HT1080 (cell line): Measurements from ENCODE around the gene CCDC15. TPM values are rescaled to one million over a fixed set of nuclear protein-coding genes. Genes with fewer than 3 reads are reported as not detected.

Experiments
- DNase-seq: peaks from one replicate; pipeline ENCODE4 v3.0.0-alpha.2; 2015; ENCODE audit warnings: low read depth
- polyA plus RNA-seq, 2 experiments: library from polyadenylated mRNA; depleted of rRNA; stranded (reverse); fragments of >200 nt; gene quantifications; 2 replicates each; pipeline ENCODE4 v1.2.3, GENCODE V29; 2015
- total RNA-seq: library from RNA; depleted of rRNA; stranded (reverse); fragments of >200 nt; shearing (Covaris generic); gene quantifications from 2 replicates; pipeline ENCODE4 v1.2.3, GENCODE V29; 2014; rRNA removed

Gene CCDC15
- total RNA-seq = 7.4 and 8.1 TPM in 2 replicates
- polyA plus RNA-seq (2015; cell fraction: cytosol; rRNA removed) = 4.2 and 4.6 TPM in 2 replicates
- polyA plus RNA-seq (2015; cell fraction: nucleus; rRNA removed) = 10.7 and 11.5 TPM in 2 replicates

- peak; percentile 99 for DNase-seq
Measured at GRCh38 chr11:124953753-124954589, at the start of gene CCDC15. TSS of gene CCDC15 (plus strand) at chr11:124954202. CDS start at chr11:124954733, 531 bp downstream.

- DNase-seq = peak; percentile 84
Measured at GRCh38 chr11:124915541-124916369, 38.2 kb upstream of the CCDC15 start.

DNA sequence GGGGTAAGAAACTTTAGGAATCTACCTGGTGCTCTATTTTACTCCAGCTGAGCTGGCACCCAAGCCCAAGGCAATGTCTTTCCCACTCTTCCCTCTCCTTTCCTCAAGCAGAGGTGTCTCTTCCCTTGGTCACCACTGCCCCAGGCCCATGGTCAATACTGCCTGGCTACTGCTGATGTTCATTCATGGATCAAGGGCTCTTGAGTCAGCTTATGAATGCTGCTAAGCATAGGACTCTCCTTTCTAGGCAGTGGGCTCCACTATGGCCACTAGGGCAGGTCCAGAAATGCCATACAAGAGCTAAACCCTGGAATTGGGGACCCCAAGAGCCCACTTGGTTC lies 37.7 kb upstream of the CCDC15 start:
- DNase-seq = no peak

- no peak for DNase-seq
Measured at GRCh38 chr11:124917115-124917637, 36.8 kb upstream of the CCDC15 start.

GRCh38 chr11:124918950-124919349 lies 35.1 kb upstream of the CCDC15 start, which contains the start of gene HEPN1:
TSS of gene HEPN1 (plus strand) at chr11:124919250.
- no peak for DNase-seq

GRCh38 chr11:124919898-124920297 lies 34.1 kb upstream of the CCDC15 start:
- no peak for DNase-seq

DNA sequence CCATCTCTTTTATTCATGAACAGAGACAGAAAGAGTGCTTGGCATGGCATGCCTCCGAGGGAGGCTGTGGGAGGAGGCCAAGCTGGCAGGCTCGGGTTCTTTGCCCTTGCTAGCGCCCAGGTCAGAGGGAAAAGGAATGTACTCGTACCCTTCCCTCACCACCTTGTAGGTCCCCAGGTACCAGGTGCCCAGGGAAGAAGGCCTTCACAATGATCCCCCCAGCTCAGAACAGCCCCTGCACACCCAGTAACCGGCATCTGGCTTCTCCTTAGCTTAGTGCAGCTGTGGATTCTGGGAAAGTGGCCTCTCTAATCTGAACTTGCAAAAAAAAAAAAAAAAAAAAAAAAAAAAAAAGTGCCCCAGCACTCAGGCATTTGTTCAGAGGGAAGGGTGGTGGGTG lies 33.6 kb upstream of the CCDC15 start:
- DNase-seq = no peak

GRCh38 chr11:124920870-124921609 lies 33.0 kb upstream of the CCDC15 start:
- DNase-seq = no peak

GRCh38 chr11:124922831-124923230 lies 31.2 kb upstream of the CCDC15 start:
- DNase-seq = no peak

GRCh38 chr11:124923296-124923695 lies 30.7 kb upstream of the CCDC15 start:
- no peak for DNase-seq

- DNase-seq = no peak
Measured at GRCh38 chr11:124928942-124929665, 24.9 kb upstream of the CCDC15 start.

GRCh38 chr11:124930799-124931198 lies 23.2 kb upstream of the CCDC15 start:
- no peak for DNase-seq

GRCh38 chr11:124934862-124935547 lies 19.0 kb upstream of the CCDC15 start:
- peak; percentile 74 for DNase-seq

DNA sequence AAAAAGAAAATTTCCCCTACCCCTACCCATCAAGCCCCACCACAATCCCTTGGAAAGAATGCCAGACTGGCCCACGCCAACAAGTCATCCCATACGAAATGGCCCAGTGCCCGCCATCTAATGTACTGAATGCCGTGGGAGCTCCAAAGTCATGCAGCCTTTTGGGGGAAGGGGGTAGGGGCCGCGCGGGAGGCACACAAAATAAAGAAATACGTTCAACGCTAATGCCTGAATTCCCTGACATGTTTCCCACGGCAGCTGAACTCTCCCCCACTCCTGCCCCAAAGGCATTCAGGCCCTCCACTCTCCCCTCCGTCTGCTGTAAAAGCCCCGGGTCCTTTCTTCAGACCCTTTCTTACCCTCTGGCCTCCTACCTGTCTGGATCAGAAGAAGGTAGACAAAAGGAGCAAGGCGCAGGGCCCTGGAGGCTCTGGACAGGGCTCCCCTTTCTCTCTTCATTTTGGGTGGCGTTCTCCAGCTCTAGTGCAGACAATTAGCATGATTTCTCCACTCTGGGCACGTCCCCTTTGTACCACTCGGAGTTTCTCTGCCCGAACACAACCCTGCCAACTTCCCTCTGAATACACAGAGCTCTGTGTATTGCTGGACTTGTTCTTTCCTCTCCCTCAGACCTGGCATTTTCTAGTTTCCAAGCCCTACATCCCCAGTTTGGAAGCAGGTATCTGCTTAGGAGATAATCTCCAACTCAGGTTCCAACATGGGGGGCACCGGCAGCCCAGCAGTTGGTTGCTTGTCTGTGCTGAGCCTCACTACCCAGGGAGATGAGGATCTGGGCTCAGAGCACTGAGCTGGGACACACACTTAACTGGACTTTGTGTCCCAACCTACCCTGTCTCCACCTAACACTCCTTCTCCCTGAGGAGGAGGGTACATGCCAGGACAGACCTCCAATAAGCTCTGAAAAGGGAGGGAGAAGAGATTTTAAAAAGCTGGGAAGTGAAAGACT lies 18.2 kb upstream of the CCDC15 start, which contains the start of gene HEPACAM:
Gene HEPACAM, minus strand, starts transcription at position 500 of the 967 bp plus-strand sequence. Its CDS starts 41 bp downstream, at position 459.
- DNase-seq = no peak

DNA sequence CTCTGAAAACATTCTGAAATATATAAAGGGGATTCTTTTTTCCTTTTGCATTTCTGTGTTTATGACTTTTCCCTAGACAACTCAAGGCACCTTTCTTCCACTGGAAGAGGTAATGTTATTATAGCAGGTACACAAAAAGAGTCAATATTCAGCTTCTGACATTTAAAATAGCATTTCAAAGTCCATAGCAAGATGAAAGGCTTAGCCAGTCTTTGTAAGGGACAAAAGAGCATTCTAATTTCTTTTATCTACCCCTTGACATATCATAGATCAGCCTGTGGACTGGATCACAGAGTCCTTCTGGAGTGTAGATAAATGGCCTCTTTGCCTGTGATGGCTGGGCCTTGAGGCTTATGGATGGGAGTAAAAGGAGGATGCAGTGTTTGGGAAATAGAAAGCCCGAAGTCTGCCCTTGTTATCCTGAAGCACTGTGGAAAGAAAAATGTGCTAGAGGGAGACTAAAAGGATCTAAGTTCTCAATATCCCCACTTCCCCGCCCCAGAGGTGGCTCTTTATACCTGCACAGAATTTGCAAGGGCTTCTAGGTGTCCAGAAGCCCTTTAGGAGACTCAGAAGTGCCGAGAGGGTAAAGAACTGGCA lies 16.6 kb upstream of the CCDC15 start:
- no peak for DNase-seq

- DNase-seq = no peak
Measured at GRCh38 chr11:124938206-124938765, 15.7 kb upstream of the CCDC15 start.

GRCh38 chr11:124938970-124939369 lies 15.0 kb upstream of the CCDC15 start:
- DNase-seq = no peak

DNA sequence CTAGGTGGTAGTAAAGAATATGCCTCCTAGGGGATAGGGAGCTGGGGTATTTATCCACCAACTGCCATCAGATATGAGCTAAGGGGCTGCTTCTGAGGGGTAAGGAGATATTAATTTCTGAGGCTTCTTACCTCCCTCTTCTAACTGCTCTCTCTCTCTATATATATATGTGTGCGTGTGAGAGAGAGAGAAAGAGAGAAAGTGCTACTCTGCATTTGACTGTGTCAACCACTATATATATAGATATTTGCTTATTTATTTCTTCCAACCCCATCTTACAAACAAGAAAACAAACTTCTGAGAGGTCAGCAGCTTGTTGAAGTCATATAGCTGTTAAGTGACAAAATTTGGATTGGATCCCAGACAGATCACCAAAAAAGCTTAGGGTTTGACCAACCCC lies 12.3 kb upstream of the CCDC15 start:
- DNase-seq = no peak
